GM23248 (cell line): Measurements from ENCODE around the gene TFEB. TPM values are rescaled to one million over a fixed set of nuclear protein-coding genes. Genes with fewer than 3 reads are reported as not detected.

ENCODE experiments used
- DNase-seq: peaks from one replicate; pipeline ENCODE4 v3.0.0-alpha.2; 2015
- H2AFZ ChIP-seq: fragments of 200-600 bp; sonication (generic); 2 replicates; pipeline ENCODE4 v1.6.1; 2016; ENCODE audit warnings: antibody characterized with exemption
- H3F3A ChIP-seq: fragments of 200-600 bp; sonication (generic); 2 replicates; pipeline ENCODE4 v1.6.1; 2016; ENCODE audit warnings: mild to moderate bottlenecking, antibody characterized with exemption, mixed run types; ENCODE audit not compliant: insufficient read depth
- H3K27ac ChIP-seq: fragments of 200-600 bp; sonication (generic); 2 replicates; pipeline ENCODE4 v1.5.1; 2016; ENCODE audit warnings: mild to moderate bottlenecking
- H3K27me3 ChIP-seq: fragments of 200-600 bp; sonication (generic); replicated peaks from 2 replicates; pipeline ENCODE4 v1.6.1; 2016; ENCODE audit warnings: mild to moderate bottlenecking; ENCODE audit not compliant: insufficient read depth
- H3K36me3 ChIP-seq: fragments of 200-600 bp; sonication (generic); 2 replicates; pipeline ENCODE4 v1.6.1; 2016; ENCODE audit warnings: low read depth, mild to moderate bottlenecking
- H3K4me1 ChIP-seq: fragments of 200-600 bp; sonication (generic); 2 replicates; pipeline ENCODE4 v1.6.1; 2016; ENCODE audit warnings: mild to moderate bottlenecking; ENCODE audit not compliant: insufficient read depth
- H3K4me2 ChIP-seq: fragments of 200-600 bp; sonication (generic); one replicate; pipeline ENCODE4 v1.6.1; 2016; ENCODE audit warnings: mild to moderate bottlenecking; ENCODE audit not compliant: unreplicated experiment
- H3K4me3 ChIP-seq: fragments of 200-600 bp; sonication (generic); 2 replicates; pipeline ENCODE4 v1.5.1; 2016; ENCODE audit warnings: mild to moderate bottlenecking
- H3K79me2 ChIP-seq: fragments of 200-600 bp; sonication (generic); 2 replicates; pipeline ENCODE4 v1.6.1; 2016; ENCODE audit warnings: mild to moderate bottlenecking; ENCODE audit not compliant: insufficient read depth
- H3K9ac ChIP-seq: fragments of 200-600 bp; sonication (generic); 2 replicates; pipeline ENCODE4 v1.6.1; 2016; ENCODE audit warnings: mild to moderate bottlenecking
- H3K9me2 ChIP-seq: fragments of 200-600 bp; sonication (generic); 2 replicates; pipeline ENCODE4 v1.6.1; 2016; ENCODE audit warnings: mixed run types, mild to moderate bottlenecking, moderate library complexity; ENCODE audit not compliant: insufficient read depth
- H3K9me3 ChIP-seq: fragments of 200-600 bp; sonication (generic); one replicate; pipeline ENCODE4 v1.6.1; 2017; ENCODE audit warnings: low read depth
- H4K20me1 ChIP-seq: fragments of 200-600 bp; sonication (generic); 2 replicates; pipeline ENCODE4 v1.6.0; 2016; ENCODE audit not compliant: insufficient read depth
- EZH2 ChIP-seq: fragments of 200-600 bp; sonication (generic); IDR thresholded peaks from 2 replicates; pipeline ENCODE4 v1.6.1; 2018; ENCODE audit warnings: antibody characterized with exemption, mild to moderate bottlenecking; ENCODE audit not compliant: insufficient read depth, poor library complexity, severe bottlenecking
- EZH2phosphoT487 ChIP-seq: fragments of 200-600 bp; sonication (generic); IDR thresholded peaks from 2 replicates; pipeline ENCODE4 v1.6.1; 2018; ENCODE audit warnings: antibody characterized with exemption, moderate library complexity, mild to moderate bottlenecking, low read depth; ENCODE audit not compliant: insufficient read depth
- WGBS, 2 experiments: methylation state at CpG; one replicate each; pipeline ENCODE4 v1.1.6; 2015 to 2017; ENCODE audit warnings: low lambda C conversion rate in 2 of 2, low coverage in 1 of 2; ENCODE audit errors: missing lambda C conversion rate in 2 of 2; 5-methylcytosine and 5-hydroxymethylcytosine counted together
- in situ Hi-C: fragments of 300-500 bp; cut with MboI; formaldehyde crosslinking; loops from 2 replicates; pipeline ENCODE4 v1.15.0; 2020
- polyA plus RNA-seq: library from polyadenylated mRNA; unstranded; fragments of >200 nt; fragmentation: Nextera tagmentation; extraction: Ambion mirVana; gene quantifications from 2 replicates; pipeline ENCODE4 v1.2.1, GENCODE V29; 2016
- total RNA-seq: library from RNA; depleted of rRNA; stranded (reverse); fragments of >200 nt; shearing (Covaris generic); gene quantifications from 2 replicates; pipeline ENCODE4 v1.2.3, GENCODE V29; 2014

The TFEB gene
- total and polyA plus RNA-seq, 2 experiments from 2014 or later: 5.5 to 5.7 TPM

DNA sequence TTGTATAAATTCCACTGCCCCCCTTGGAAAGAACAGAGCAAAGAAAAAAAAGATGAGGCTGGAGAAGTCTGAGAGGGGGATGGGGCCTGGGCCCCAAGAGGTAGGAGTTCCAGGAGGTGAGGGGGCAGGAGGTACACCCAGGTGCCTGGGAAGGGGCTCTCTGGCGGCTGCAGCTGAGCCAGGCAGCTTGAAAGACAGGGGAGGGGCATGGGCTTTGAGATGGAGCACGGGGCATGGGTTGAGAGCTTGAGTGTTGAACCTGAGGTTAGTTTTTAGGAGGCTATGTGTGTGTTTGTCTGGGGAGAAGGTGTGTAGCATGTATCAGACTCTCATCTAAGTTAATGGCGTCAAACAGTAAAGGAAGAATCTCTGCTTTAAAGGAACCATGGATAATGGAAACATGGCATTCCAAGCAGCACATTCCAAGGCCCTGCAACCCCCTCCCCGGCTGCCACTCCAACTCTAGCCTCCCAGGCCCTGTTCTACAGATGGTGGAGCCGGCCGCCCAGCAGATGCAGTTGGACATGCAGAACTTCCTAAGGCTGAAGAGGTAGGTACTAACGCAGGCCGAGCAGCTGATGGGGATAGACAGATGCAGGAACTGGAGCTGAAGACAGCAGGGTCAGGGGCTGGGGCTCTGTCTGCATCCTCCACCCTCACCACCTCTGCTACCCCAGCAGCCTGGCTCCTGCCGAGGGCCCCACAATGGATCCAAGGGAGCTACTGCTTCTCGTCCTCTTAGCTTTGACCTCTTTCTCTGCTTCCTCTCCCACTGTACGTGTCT is 55.0 kb downstream of the TFEB start:
- Histone ChIP-seq H2AFZ (no peak overlapping the region), H3K27me3 (no peaks in the 10 kb centered on the region), H3K79me2 (no peaks in the 10 kb centered on the region), H3K9ac (no peak overlapping the region), H4K20me1 (no peaks in the 10 kb centered on the region), H3K9me2 (no peaks in the 10 kb centered on the region), H3K4me2 (no peak overlapping the region), H3K27ac (no peak overlapping the region), H3K4me1 (no peaks in the 10 kb centered on the region), H3K4me3 (no peak overlapping the region), H3K36me3 (no peaks in the 10 kb centered on the region), H3F3A (no peaks in the 10 kb centered on the region), H3K9me3 (no peaks in the 10 kb centered on the region)
- 64 to 69% methylated on average over 11 of the region's 11 CpGs for whole genome bisulfite sequencing, 2 experiments
- in situ Hi-C loops: no loop called here
- no peak for DNase-seq
- no peak for TF ChIP-seq EZH2phosphoT487

DNA sequence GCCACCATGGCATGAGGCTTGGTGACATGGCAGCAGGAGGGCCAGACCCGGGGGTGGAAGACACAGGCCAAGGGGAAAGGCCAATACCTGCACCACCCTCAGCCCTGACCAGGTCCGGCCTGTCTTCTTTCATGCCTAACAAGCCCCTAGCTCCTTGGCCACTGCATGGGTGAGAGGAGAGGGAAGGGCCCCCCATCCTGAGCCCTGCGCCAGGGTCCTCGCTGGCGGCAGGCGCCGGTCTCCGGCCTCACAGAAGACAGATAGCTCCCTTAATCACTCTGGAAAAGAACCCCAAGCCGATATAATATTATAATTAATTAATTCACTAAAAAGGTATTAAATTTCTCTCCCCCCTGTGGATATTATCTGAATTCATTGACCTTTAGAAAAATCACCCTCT is 55.7 kb downstream of the TFEB start:
- H2AFZ ChIP-seq: no peak overlapping the region
- no peak overlapping the region for H3K9ac ChIP-seq
- no peaks in the 10 kb centered on the region for H3K27me3 ChIP-seq
- no peak overlapping the region for H3K4me3 ChIP-seq
- H3K27ac ChIP-seq: no peak overlapping the region
- H3K79me2 ChIP-seq: no peaks in the 10 kb centered on the region
- no peak overlapping the region for H3K4me2 ChIP-seq
- H3F3A ChIP-seq: no peaks in the 10 kb centered on the region
- TF ChIP-seq EZH2phosphoT487 (no peak), EZH2 (no peak)
- no peaks in the 10 kb centered on the region for H3K9me3 ChIP-seq
- H3K9me2 ChIP-seq: no peaks in the 10 kb centered on the region
- no peaks in the 10 kb centered on the region for H4K20me1 ChIP-seq
- no peak for DNase-seq
- no peaks in the 10 kb centered on the region for H3K36me3 ChIP-seq
- 92 to 93% methylated on average over 9 of the region's 9 CpGs for WGBS, 2 experiments
- in situ Hi-C loops: loop anchor here (10.0 kb wide), 2 partner anchors 75 to 315 kb away; no protein-coding TSS in a partner anchor
- H3K4me1 ChIP-seq: no peaks in the 10 kb centered on the region

- Histone ChIP-seq H3K9ac (no peak overlapping the region), H3K4me1 (no peaks in the 10 kb centered on the region), H3K27ac (no peak overlapping the region), H3K79me2 (no peaks in the 10 kb centered on the region), H2AFZ (no peak overlapping the region), H3F3A (no peaks in the 10 kb centered on the region), H3K9me3 (no peaks in the 10 kb centered on the region), H3K27me3 (no peaks in the 10 kb centered on the region), H3K36me3 (no peaks in the 10 kb centered on the region), H3K9me2 (no peaks in the 10 kb centered on the region), H4K20me1 (no peaks in the 10 kb centered on the region), H3K4me2 (no peak overlapping the region), H3K4me3 (no peak overlapping the region)
- TF ChIP-seq EZH2phosphoT487: no peak
- TF ChIP-seq EZH2: no peak
- in situ Hi-C loops: loop anchor here (10.0 kb wide), 2 partner anchors 74 to 314 kb away; no protein-coding TSS in a partner anchor
- DNase-seq: no peak
- WGBS, 2 experiments: 78 to 79% methylated on average over 8 of the region's 8 CpGs
Observed at GRCh38 chr6:41678511-41679084, 56.8 kb downstream of the TFEB start.

DNA sequence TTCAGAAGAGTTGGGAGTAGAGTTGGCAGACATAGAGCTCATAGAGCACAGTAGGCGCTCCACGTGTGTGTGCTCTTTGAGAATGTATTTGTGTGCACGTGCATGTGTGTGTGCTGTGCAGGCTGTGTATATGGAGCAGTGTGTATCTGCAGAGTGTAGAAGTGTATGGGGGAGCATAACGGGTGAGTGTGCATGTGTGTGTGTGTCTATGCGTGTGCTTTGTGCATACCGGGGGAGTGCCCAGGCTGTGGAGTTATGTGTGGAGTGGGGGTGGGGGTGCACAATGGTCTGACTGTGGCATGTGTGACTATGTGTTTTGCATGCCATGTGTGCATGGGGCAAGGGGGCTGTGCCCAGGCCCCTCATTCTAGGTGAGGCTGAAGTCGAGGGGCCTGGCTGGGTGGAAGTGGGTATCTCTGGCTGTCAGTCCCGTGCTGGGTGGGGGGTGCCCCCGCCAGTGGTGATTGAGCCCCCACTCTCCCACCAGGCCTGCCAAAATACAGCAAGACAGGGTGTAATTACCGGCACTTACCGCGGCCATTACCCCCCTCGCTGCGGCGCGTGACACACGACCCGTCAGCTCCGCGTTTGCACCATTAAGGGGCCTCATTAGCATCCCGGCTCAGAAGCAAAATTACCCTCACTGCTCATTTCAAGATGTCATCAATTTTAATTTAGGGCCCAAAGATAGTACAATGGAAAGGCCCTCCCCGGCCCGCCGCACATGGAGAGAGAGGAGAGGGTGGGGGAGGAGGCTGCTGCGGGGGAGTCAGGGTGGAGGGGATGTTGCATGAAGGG is 58.1 kb downstream of the TFEB start:
- Histone ChIP-seq H3K9me2 (no peaks in the 10 kb centered on the region), H3K4me1 (no peaks in the 10 kb centered on the region), H3K9me3 (no peaks in the 10 kb centered on the region), H3K4me2 (no peak overlapping the region), H3K4me3 (no peak overlapping the region), H3K79me2 (no peaks in the 10 kb centered on the region), H2AFZ (no peak overlapping the region), H4K20me1 (no peaks in the 10 kb centered on the region), H3F3A (no peaks in the 10 kb centered on the region), H3K36me3 (no peaks in the 10 kb centered on the region), H3K9ac (no peak overlapping the region), H3K27ac (no peak overlapping the region), H3K27me3 (no peaks in the 10 kb centered on the region)
- no peak for TF ChIP-seq EZH2
- no peak for TF ChIP-seq EZH2phosphoT487
- in situ Hi-C loops: loop anchor here (10.0 kb wide), 2 partner anchors 73 to 313 kb away; no protein-coding TSS in a partner anchor
- 70 to 73% methylated on average over 22 to 25 of the region's 25 CpGs for WGBS, 2 experiments
- no peak for DNase-seq
